Fibroblast of lung (primary cell): ENCODE data around the gene ADI1.

ENCODE experiments used
- CTCF ChIP-seq, 2 donors: IDR thresholded peaks in 1 of 2; conservative IDR thresholded peaks in 1 of 2; 1 replicate in 1 of 2; 2 replicates in 1 of 2; pipeline ENCODE4 v1.5.1; 2011 to 2012; ENCODE audit warnings: low read length in 2 of 2, control low read depth in 1 of 2, inconsistent platforms in 1 of 2, low read depth in 1 of 2, mild to moderate bottlenecking in 1 of 2
- EZH2 ChIP-seq: IDR thresholded peaks from 2 replicates; pipeline ENCODE4 v1.5.1; 2012; ENCODE audit warnings: low read length, control low read depth, mild to moderate bottlenecking; ENCODE audit errors: missing control alignments

- TF ChIP-seq CTCF (conservative IDR thresholded peaks at IDR 0.05 in 1 of 2, IDR thresholded peaks at IDR 0.05 in 1 of 2; ENCODE audit: low read depth in 1 of 2, low read length in 2 of 2) (no peak), EZH2 (no peak)
Observed at GRCh38 chr2:3512086-3512485, 7.2 kb downstream of the ADI1 start.
